Panc1 (cell line): ENCODE measurements around the gene MEAK7.

Source experiments
- CTCF ChIP-seq: fragments of 450-650 bp; IDR thresholded peaks from 2 replicates; pipeline ENCODE4 v1.5.1; 2017; ENCODE audit warnings: mild to moderate bottlenecking
- POLR2AphosphoS5 ChIP-seq: IDR thresholded peaks from 2 replicates; pipeline ENCODE4 v1.6.1; 2012; ENCODE audit warnings: mild to moderate bottlenecking, low read depth, low read length, moderate library complexity
- SIN3A ChIP-seq: IDR thresholded peaks from 2 replicates; pipeline ENCODE4 v1.6.1; 2012; ENCODE audit warnings: low read depth, mild to moderate bottlenecking, low read length, moderate library complexity, borderline replicate concordance; ENCODE audit not compliant: insufficient read depth
- TCF7L2 ChIP-seq: IDR thresholded peaks from 2 replicates; pipeline ENCODE4 v1.6.1; 2011; ENCODE audit warnings: mild to moderate bottlenecking, low read depth, low read length, inconsistent platforms

GRCh38 chr16:84504420-84505248 lies at the start of gene MEAK7:
- TF ChIP-seq CTCF, result no peak
- TF ChIP-seq SIN3A, result no peak
- peak; percentile 70; the same call in 1 of the 2 replicates for TF ChIP-seq POLR2AphosphoS5
- TF ChIP-seq TCF7L2, result no peak
